D341Med (cell line): Measurements from ENCODE around the gene TBL1Y.

Experiments used
- DNase-seq: peaks from one replicate; pipeline ENCODE4 v3.0.0; 2012; ENCODE audit warnings: low spot score

The TBL1Y gene

GRCh38 chrY:7092836-7093235, 182.3 kb downstream of the TBL1Y start:
- DNase-seq, result no peak

- no peak for DNase-seq
Measured at GRCh38 chrY:7094365-7094764, 183.9 kb downstream of the TBL1Y start.

GRCh38 chrY:7097021-7097420, 186.5 kb downstream of the TBL1Y start:
- no peak for DNase-seq

GRCh38 chrY:7099742-7100141, 189.2 kb downstream of the TBL1Y start:
- no peak for DNase-seq

- no peak for DNase-seq
Measured at GRCh38 chrY:7102680-7103079, 192.2 kb downstream of the TBL1Y start.

- DNase-seq, result no peak
Measured at GRCh38 chrY:7107179-7107578, 196.7 kb downstream of the TBL1Y start.

GRCh38 chrY:7110086-7110485, 199.6 kb downstream of the TBL1Y start:
- DNase-seq, result no peak

- no peak for DNase-seq
Measured at GRCh38 chrY:7115871-7116270, 205.4 kb downstream of the TBL1Y start.

- no peak for DNase-seq
Measured at GRCh38 chrY:7122202-7122601, 211.7 kb downstream of the TBL1Y start.

GRCh38 chrY:7125136-7126056, 214.9 kb downstream of the TBL1Y start:
- DNase-seq, result no peak

- DNase-seq, result no peak
Measured at GRCh38 chrY:7128211-7128610, 217.7 kb downstream of the TBL1Y start.
